Measurements from ENCODE around the gene FRS2. TPM values are rescaled to one million over a fixed set of nuclear protein-coding genes. Genes with fewer than 3 reads are reported as not detected.

The FRS2 gene
- total RNA-seq, 1 donor from 2014 or later: 37.7 TPM

- Histone ChIP-seq H3K36me3 (no peaks in the 10 kb centered on the region), H3K27me3 (no peaks in the 10 kb centered on the region), H3K9me3 (peaks cover 0 to 4% of the 10 kb centered on the region in 2 donors), H3K27ac (no peak overlapping the region), H3K4me3 (no peak overlapping the region), H3K4me1 (peaks cover 0 to under 1% of the 10 kb centered on the region in 2 donors)
- intact Hi-C loops (cut with DNase I): no loop called here
- no peak for DNase-seq (ENCODE audit: low spot score in 2 of 2)
- TF ChIP-seq, protein P1, sequence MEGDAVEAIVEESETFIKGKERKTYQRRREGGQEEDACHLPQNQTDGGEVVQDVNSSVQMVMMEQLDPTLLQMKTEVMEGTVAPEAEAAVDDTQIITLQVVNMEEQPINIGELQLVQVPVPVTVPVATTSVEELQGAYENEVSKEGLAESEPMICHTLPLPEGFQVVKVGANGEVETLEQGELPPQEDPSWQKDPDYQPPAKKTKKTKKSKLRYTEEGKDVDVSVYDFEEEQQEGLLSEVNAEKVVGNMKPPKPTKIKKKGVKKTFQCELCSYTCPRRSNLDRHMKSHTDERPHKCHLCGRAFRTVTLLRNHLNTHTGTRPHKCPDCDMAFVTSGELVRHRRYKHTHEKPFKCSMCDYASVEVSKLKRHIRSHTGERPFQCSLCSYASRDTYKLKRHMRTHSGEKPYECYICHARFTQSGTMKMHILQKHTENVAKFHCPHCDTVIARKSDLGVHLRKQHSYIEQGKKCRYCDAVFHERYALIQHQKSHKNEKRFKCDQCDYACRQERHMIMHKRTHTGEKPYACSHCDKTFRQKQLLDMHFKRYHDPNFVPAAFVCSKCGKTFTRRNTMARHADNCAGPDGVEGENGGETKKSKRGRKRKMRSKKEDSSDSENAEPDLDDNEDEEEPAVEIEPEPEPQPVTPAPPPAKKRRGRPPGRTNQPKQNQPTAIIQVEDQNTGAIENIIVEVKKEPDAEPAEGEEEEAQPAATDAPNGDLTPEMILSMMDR (IDR thresholded peaks at IDR 0.05): no peak
These were observed 14.2 kb downstream of the FRS2 start for GRCh38 chr12:69484428-69484827.

GRCh38 chr12:69490920-69491643 lies 20.9 kb downstream of the FRS2 start:
- Histone ChIP-seq H3K36me3 (peaks cover 0 to 2% of the 10 kb centered on the region in 2 donors), H3K27ac (no peak overlapping the region), H3K4me1 (peaks cover 0 to 4% of the 10 kb centered on the region in 2 donors), H3K9me3 (peaks cover 0 to 4% of the 10 kb centered on the region in 2 donors), H3K27me3 (no peaks in the 10 kb centered on the region), H3K4me3 (no peak overlapping the region)
- TF ChIP-seq, protein P1 (IDR thresholded peaks at IDR 0.05): no peak
- no peak for DNase-seq (ENCODE audit: low spot score in 2 of 2)
- intact Hi-C loops (cut with DNase I): no loop called here

DNA sequence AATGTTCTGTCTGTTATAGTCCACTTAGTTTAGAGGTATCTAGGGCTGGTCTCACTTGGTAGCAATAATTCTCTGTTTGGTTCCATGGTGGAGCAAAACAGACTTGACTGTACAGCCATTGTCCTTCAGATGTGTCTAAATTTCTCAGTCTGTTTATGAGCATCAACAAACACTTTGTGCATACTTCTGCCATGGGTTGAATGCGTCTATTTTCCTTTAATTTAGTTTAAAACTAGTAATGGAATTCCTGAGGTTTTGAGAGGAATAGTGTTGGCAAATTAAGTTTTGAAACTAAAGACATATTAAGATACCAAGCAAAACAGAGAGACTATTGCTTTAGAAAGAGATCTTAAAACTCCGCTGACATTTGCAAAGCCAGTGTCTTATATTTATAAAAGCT lies 22.6 kb downstream of the FRS2 start:
- no peak overlapping the region for H3K4me3 ChIP-seq

GRCh38 chr12:69495071-69495470 lies 24.9 kb downstream of the FRS2 start:
- TF ChIP-seq, protein P1 (IDR thresholded peaks at IDR 0.05): no peak
- DNase-seq (ENCODE audit: low spot score in 2 of 2): no peak
- Histone ChIP-seq H3K4me1 (peaks cover 0 to 8% of the 10 kb centered on the region in 2 donors), H3K27me3 (no peaks in the 10 kb centered on the region), H3K27ac (no peak overlapping the region), H3K4me3 (no peak overlapping the region), H3K36me3 (peaks cover 0 to 2% of the 10 kb centered on the region in 2 donors), H3K9me3 (no peaks in the 10 kb centered on the region)
- intact Hi-C loops (cut with DNase I): no loop called here

More for the DNA sequence above, 22.6 kb downstream of the FRS2 start:
- DNase-seq (ENCODE audit: low spot score in 2 of 2): no peak
- TF ChIP-seq, protein P1 (IDR thresholded peaks at IDR 0.05): no peak
- intact Hi-C loops (cut with DNase I): no loop called here
- no peaks in the 10 kb centered on the region for H3K27me3 ChIP-seq
- H3K9me3 ChIP-seq: no peaks in the 10 kb centered on the region
- H3K27ac ChIP-seq: no peak overlapping the region
- H3K4me1 ChIP-seq: peaks cover 0 to 8% of the 10 kb centered on the region in 2 donors
- peaks cover 0 to 2% of the 10 kb centered on the region in 2 donors for H3K36me3 ChIP-seq

DNA sequence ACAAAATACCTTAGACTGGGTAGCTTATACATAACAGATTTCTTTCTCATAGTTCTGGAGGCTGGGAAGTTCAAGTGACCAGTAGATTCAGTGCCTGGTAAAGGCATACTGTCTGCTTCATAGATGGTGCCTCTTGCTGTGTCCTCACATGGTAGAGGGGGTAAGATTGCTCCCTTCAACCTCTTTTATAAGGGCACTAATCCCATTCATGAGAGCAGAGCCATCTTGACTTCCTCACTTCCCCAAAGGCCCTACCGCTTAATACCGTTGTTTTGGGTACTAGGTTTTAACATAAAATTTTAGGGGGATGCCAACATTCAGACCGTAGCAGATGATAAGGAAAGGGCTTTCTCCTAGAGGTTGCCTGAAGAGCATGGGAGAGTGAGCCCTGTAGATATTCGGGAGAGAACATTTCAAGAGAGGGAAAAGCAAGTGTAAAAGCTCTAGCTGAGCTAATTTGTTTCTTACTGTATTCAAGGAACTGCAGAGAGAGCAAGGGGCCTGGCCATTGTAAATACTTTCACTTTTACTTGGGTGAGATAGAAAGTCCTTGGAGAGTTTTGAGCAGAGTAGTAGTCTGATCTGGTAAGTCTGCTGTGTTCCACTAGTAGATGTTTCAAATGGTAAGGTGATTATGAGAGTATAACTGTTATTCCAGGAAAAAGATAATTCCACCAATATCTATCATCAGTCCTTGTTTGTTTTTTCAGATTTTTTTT lies 27.3 kb downstream of the FRS2 start:
- no peaks in the 10 kb centered on the region for H3K27me3 ChIP-seq
- DNase-seq (ENCODE audit: low spot score in 2 of 2): no peak
- no peak overlapping the region for H3K27ac ChIP-seq
- intact Hi-C loops (cut with DNase I): no loop called here
- no peak overlapping the region for H3K4me3 ChIP-seq
- H3K36me3 ChIP-seq: peaks cover 0 to 2% of the 10 kb centered on the region in 2 donors
- H3K9me3 ChIP-seq: no peaks in the 10 kb centered on the region
- TF ChIP-seq, protein P1 (IDR thresholded peaks at IDR 0.05): no peak
- peaks cover 0 to 14% of the 10 kb centered on the region in 2 donors for H3K4me1 ChIP-seq

Measured in ascending aorta (tissue), 2 donors.